GM12891 (cell line): Measurements from ENCODE around the gene CATSPERZ.
"Not testable (repeated sequence)": the region's sequence is repeated elsewhere in the genome, so short reads cannot be mapped to it uniquely, and the experiment has no call there.

Source experiments
- DNase-seq: peaks from one replicate; pipeline ENCODE4 v3.0.0; 2011; ENCODE audit warnings: low spot score; ENCODE audit not compliant: insufficient read length
- FAIRE-seq: peaks from 2 replicates; lab custom pipeline; 2011; peaks lifted over from hg19 to GRCh38; lab: Jason Lieb, UNC
- PAX5 ChIP-seq: IDR thresholded peaks from 2 replicates; pipeline ENCODE4 v1.6.1; 2011; ENCODE audit warnings: low read length, moderate library complexity, mild to moderate bottlenecking; ENCODE audit not compliant: insufficient read depth, severe bottlenecking
- POLR2A ChIP-seq: IDR thresholded peaks from 2 replicates; pipeline ENCODE4 v1.6.1; 2011; ENCODE audit warnings: low read depth, low read length, control low read depth
- POLR2AphosphoS5 ChIP-seq: IDR thresholded peaks from 2 replicates; pipeline ENCODE4 v1.6.1; 2011; ENCODE audit warnings: low read depth, low read length, control low read depth
- POU2F2 ChIP-seq: IDR thresholded peaks from 2 replicates; pipeline ENCODE4 v1.6.1; 2011; ENCODE audit warnings: low read depth, mild to moderate bottlenecking, control low read depth, low read length, moderate library complexity
- SPI1 ChIP-seq: IDR thresholded peaks from 2 replicates; pipeline ENCODE4 v1.6.1; 2011; ENCODE audit warnings: low read depth, low read length, control low read depth
- TAF1 ChIP-seq: IDR thresholded peaks from 2 replicates; pipeline ENCODE4 v1.6.1; 2011; ENCODE audit warnings: low read depth, low read length, control low read depth

CATSPERZ gene

DNA sequence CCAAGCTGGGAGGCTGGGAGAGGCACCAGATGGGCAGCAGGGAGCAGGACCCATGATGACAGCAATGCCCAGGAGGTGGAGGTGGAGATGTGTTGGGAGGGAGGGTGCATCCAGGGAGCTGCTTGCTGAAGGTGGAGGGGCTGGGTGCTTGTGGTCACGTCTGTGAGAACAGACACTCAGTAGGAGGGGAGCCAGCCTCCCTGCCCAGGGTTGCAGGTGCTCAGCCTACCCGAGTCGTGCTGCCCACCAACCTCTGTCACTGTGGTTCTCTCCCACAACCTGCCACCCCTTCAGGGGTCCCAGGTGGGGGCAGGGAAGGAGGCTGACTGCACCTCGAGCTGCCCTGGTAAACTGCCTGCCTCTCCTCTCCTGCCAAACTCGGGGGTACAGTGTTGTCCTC lies 23.2 kb downstream of the CATSPERZ start:
- FAIRE-seq (no peak), DNase-seq (no peak)
- TF ChIP-seq TAF1 (no peak), POLR2AphosphoS5 (no peak), SPI1 (no peak), POU2F2 (no peak), POLR2A (no peak), PAX5 (no peak)

DNA sequence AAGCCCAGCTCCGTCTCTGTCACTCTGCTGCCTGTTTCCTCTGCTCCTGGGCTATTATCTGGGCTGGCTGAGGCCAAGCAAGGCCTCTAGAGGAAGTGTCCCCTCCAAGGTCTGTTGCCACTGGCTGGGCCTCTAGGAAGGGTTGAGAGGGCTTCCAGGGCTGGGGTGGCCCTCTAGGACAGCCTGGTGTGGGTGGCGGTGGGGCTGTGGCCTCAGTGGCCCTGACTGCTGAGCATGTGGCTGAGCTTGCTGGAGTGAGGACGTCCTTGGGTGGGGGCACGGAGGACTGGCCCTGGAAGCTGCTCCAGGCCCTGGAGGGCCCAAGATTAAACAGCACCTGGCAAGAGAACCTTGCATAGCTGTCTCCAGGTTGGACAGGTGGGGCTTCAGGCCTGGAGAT lies 23.8 kb downstream of the CATSPERZ start:
- FAIRE-seq, DNase-seq: not testable (repeated sequence)

DNA sequence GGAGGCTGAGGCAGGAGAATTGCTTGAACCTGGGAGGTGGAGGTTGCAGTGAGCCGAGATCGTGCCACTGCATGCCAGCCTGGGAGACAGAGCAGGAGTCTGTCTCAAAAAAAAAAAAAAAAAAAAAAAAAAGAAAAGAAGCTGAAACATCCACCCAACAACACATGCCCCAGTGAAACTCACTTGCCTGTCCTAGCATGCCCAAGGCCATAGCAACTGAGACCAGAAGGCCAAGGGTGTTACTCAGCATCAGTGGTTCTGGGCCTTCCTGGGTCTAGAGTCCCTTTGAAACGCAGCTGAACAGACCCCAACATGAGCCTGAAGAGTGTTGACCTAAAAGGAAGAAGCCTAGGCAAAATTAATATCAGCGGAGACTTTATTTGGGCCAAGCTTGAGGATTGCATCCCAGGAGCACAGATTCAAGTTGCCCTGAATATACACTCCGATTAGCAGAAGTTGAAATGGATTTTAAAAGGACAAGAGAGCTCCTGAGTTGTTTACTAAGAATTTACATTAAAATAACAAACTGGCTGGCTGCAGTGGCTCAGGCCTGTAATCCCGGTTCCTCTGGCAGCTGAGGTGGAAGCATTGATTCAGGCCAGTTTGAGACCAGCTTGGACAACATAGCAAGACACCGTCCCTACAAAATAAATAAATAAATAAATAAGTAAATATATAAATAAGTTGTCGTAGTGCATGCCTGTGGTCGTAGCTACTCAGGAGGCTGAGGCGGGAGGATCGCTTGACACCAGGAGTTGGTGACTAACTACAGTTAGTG lies 24.7 kb downstream of the CATSPERZ start:
- DNase-seq, result no peak
- TF ChIP-seq POLR2AphosphoS5 (no peak), TAF1 (no peak), POLR2A (no peak), PAX5 (no peak), SPI1 (no peak), POU2F2 (no peak)
- FAIRE-seq, result no peak

DNA sequence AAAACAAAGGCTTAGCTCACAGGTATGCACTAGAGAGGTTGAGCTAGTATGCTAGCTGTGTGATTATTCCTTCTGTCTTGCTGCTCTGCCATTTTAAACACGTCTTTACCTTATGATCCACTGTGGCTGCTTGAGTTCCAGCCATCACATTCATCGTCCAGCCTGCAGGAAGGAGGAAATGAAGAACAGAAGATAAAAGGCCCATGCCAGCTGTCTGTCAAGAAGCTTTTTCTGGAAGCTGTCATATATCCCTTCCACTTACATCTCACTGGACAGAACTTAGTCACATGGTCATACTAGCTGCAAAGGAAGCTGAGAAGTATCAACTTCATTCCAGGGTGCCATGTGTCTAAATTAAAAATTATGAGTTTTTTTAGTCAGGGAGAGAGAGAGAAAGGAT lies 27.2 kb downstream of the CATSPERZ start:
- FAIRE-seq (no peak), DNase-seq (no peak)
- no peak for TF ChIP-seq TAF1
- no peak for TF ChIP-seq POU2F2
- no peak for TF ChIP-seq SPI1
- TF ChIP-seq PAX5, result no peak
- TF ChIP-seq POLR2AphosphoS5, result no peak
- TF ChIP-seq POLR2A, result no peak

DNA sequence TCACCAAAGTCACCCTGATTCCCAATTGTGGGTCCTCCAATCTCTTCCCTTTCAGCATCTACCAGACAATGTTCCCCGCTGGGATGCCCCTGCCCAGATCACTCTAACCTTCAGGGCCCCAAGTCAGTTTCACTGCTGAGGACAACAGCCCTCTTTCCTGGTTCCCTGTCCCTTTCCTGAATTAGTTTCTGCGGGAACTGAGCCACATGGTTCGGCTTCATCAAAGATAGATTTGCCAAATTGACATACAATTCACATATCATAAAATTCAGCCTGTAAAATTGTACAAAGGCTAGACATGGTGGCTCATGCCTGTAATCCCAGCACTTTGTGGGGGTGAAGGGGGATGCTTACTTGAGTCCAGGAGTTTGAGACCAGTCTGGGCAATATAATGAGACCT lies 27.8 kb downstream of the CATSPERZ start:
- FAIRE-seq (no peak), DNase-seq (no peak)
- no peak for TF ChIP-seq POLR2A
- no peak for TF ChIP-seq PAX5
- TF ChIP-seq POLR2AphosphoS5, result no peak
- TF ChIP-seq TAF1, result no peak
- no peak for TF ChIP-seq SPI1
- TF ChIP-seq POU2F2, result no peak

GRCh38 chr11:64330888-64331287 lies 30.7 kb downstream of the CATSPERZ start:
- TF ChIP-seq POLR2A (no peak), POU2F2 (no peak), PAX5 (no peak), SPI1 (no peak), TAF1 (no peak), POLR2AphosphoS5 (no peak)
- FAIRE-seq, result no peak
- DNase-seq, result no peak

DNA sequence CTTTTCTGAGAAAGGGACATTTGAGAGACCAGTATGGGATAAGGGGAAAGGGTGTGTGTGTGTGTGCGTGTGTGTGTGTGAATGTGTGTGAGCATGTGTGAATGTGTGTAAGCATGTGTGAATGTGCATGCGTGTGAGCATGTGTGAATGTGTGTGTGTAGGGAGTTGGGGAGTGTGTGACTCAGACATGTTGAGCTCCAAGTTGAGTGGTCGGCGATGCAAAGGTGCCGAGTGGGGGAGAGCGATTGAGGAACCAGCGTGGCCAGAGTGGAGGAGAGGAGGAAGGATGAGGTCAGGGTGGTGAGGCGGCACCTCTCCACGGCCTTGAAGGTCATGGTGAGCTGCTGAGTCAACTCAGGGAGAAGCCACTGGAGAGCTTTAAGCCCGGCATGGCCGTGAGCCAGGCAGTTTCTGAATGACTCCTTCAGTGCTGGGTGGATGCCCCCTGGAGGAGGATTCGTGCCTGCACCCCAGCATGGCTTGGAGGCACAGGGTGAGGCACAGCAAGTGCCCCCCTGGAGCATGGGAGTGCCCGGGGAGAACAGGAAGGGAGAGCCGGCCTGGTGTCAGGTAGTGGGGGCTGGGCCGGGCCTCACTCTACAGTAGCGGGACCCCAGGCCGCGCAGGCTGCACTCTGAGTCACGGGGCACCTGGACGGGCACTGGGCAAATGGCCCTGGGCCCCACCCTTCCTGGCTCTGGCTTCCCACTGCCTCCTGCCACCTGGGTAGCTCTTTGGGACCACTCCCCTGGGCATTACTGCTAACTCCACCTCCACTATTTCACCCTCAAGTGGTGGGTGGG lies 31.6 kb downstream of the CATSPERZ start:
- FAIRE-seq (peak; percentile 94), DNase-seq (peak; percentile 78)
- TF ChIP-seq PAX5 (peak; percentile 63), TAF1 (no peak)

- DNase-seq (no peak), FAIRE-seq (no peak)
- TF ChIP-seq PAX5 (no peak), TAF1 (no peak), SPI1 (no peak), POU2F2 (no peak)
Observed at GRCh38 chr11:64333556-64333955, 33.4 kb downstream of the CATSPERZ start.

- TF ChIP-seq POLR2A, result no peak
- peak; percentile 90 for TF ChIP-seq PAX5
- TF ChIP-seq SPI1, result no peak
- TF ChIP-seq POLR2AphosphoS5, result no peak
- TF ChIP-seq TAF1, result no peak
- peak; percentile 94 for TF ChIP-seq POU2F2
- DNase-seq, result peak; percentile 90
- FAIRE-seq, result peak; percentile 88
Observed at GRCh38 chr11:64334764-64335735, 34.9 kb downstream of the CATSPERZ start.
